ENCODE measurements around the gene PRICKLE3.
"Not testable (repeated sequence)": the region's sequence is repeated elsewhere in the genome, so short reads cannot be mapped to it uniquely, and the experiment has no call there.

Gene PRICKLE3

GRCh38 chrX:49178537-49178936 is 7.6 kb downstream of the PRICKLE3 start:
- Mint-ChIP-seq H3K27me3 (no peaks in the 10 kb centered on the region), H3K9me3 (no peaks in the 10 kb centered on the region), H3K36me3 (ENCODE audit: low read depth) (peaks cover 80% of the 10 kb centered on the region), H3K4me1 (ENCODE audit: low read depth) (peaks cover 16% of the 10 kb centered on the region), H3K4me3 (no peak overlapping the region), H3K27ac (no peak overlapping the region)
- DNase-seq, result no peak

GRCh38 chrX:49177873-49178480 is 8.2 kb downstream of the PRICKLE3 start:
- DNase-seq, result no peak
- Mint-ChIP-seq H3K9me3 (no peaks in the 10 kb centered on the region), H3K36me3 (ENCODE audit: low read depth) (peaks cover 81% of the 10 kb centered on the region), H3K4me1 (ENCODE audit: low read depth) (peaks cover 22% of the 10 kb centered on the region), H3K27me3 (no peaks in the 10 kb centered on the region), H3K4me3 (no peak overlapping the region), H3K27ac (peak overlapping the region; percentile 63)

- Mint-ChIP-seq H3K4me3 (no peak overlapping the region), H3K9me3 (no peaks in the 10 kb centered on the region), H3K27ac (peak overlapping the region; percentile 63), H3K36me3 (ENCODE audit: low read depth) (peaks cover 82% of the 10 kb centered on the region), H3K4me1 (ENCODE audit: low read depth) (peaks cover 25% of the 10 kb centered on the region), H3K27me3 (no peaks in the 10 kb centered on the region)
- DNase-seq, result no peak
Measured at GRCh38 chrX:49177338-49177833, 8.8 kb downstream of the PRICKLE3 start.

GRCh38 chrX:49176421-49177326 is 9.5 kb downstream of the PRICKLE3 start:
- peaks cover 80% of the 10 kb centered on the region for H3K36me3 Mint-ChIP-seq (ENCODE audit: low read depth)
- H3K9me3 Mint-ChIP-seq, result no peaks in the 10 kb centered on the region
- H3K27me3 Mint-ChIP-seq, result no peaks in the 10 kb centered on the region
- H3K4me1 Mint-ChIP-seq (ENCODE audit: low read depth), result peaks cover 25% of the 10 kb centered on the region
- no peak overlapping the region for H3K4me3 Mint-ChIP-seq
- H3K27ac Mint-ChIP-seq, result peak overlapping the region; percentile 54
- DNase-seq, result no peak

GRCh38 chrX:49175435-49176274 is 10.5 kb downstream of the PRICKLE3 start:
- peaks cover 76% of the 10 kb centered on the region for H3K36me3 Mint-ChIP-seq (ENCODE audit: low read depth)
- H3K4me1 Mint-ChIP-seq (ENCODE audit: low read depth), result peaks cover 29% of the 10 kb centered on the region
- H3K27me3 Mint-ChIP-seq, result no peaks in the 10 kb centered on the region

GRCh38 chrX:49174723-49175122 is 11.4 kb downstream of the PRICKLE3 start:
- no peak overlapping the region for H3K4me3 Mint-ChIP-seq
- DNase-seq, result no peak
- H3K36me3 Mint-ChIP-seq (ENCODE audit: low read depth), result peaks cover 70% of the 10 kb centered on the region
- H3K9me3 Mint-ChIP-seq, result no peaks in the 10 kb centered on the region
- no peak overlapping the region for H3K27ac Mint-ChIP-seq
- peaks cover 29% of the 10 kb centered on the region for H3K4me1 Mint-ChIP-seq (ENCODE audit: low read depth)
- no peaks in the 10 kb centered on the region for H3K27me3 Mint-ChIP-seq

More at GRCh38 chrX:49175435-49176274, 10.5 kb downstream of the PRICKLE3 start:
- Mint-ChIP-seq H3K27ac (peak overlapping the region; percentile 49), H3K4me3 (no peak overlapping the region), H3K9me3 (no peaks in the 10 kb centered on the region)
- no peak for DNase-seq

- DNase-seq, H3K9me3 Mint-ChIP-seq, H3K27me3 Mint-ChIP-seq: not testable (repeated sequence)
- H3K27ac Mint-ChIP-seq, result peak overlapping the region; percentile 85
- peaks cover 34% of the 10 kb centered on the region for H3K4me1 Mint-ChIP-seq (ENCODE audit: low read depth)
- peak overlapping the region; percentile 88 for H3K4me3 Mint-ChIP-seq
- peaks cover 60% of the 10 kb centered on the region for H3K36me3 Mint-ChIP-seq (ENCODE audit: low read depth)
Measured at GRCh38 chrX:49173544-49173943, 12.6 kb downstream of the PRICKLE3 start.

GRCh38 chrX:49172280-49172780 is 13.8 kb downstream of the PRICKLE3 start:
- Mint-ChIP-seq H3K27me3 (no peaks in the 10 kb centered on the region), H3K36me3 (ENCODE audit: low read depth) (peaks cover 49% of the 10 kb centered on the region), H3K9me3 (no peaks in the 10 kb centered on the region), H3K27ac (peak overlapping the region; percentile 94), H3K4me1 (ENCODE audit: low read depth) (peaks cover 41% of the 10 kb centered on the region), H3K4me3 (peak overlapping the region; percentile 88)
- peak; percentile 81 for DNase-seq

- H3K36me3 Mint-ChIP-seq (ENCODE audit: low read depth), result peaks cover 47% of the 10 kb centered on the region
- no peaks in the 10 kb centered on the region for H3K27me3 Mint-ChIP-seq
- peak; percentile 81 for DNase-seq
- H3K4me1 Mint-ChIP-seq (ENCODE audit: low read depth), result peaks cover 45% of the 10 kb centered on the region
- no peaks in the 10 kb centered on the region for H3K9me3 Mint-ChIP-seq
- peak within 1 kb of the TSS; percentile 94 for H3K27ac Mint-ChIP-seq
- peak within 1 kb of the TSS; percentile 88 for H3K4me3 Mint-ChIP-seq
Measured at GRCh38 chrX:49171752-49172279, 14.4 kb downstream of the PRICKLE3 start, which contains the start of gene PLP2. TSS of gene PLP2 (plus strand) at chrX:49171898. CDS start at chrX:49172001, 103 bp downstream.

- H3K27ac Mint-ChIP-seq, result peak overlapping the region; percentile 89
- no peaks in the 10 kb centered on the region for H3K9me3 Mint-ChIP-seq
- no peaks in the 10 kb centered on the region for H3K27me3 Mint-ChIP-seq
- peak overlapping the region; percentile 77 for H3K4me3 Mint-ChIP-seq
- peaks cover 7% of the 10 kb centered on the region for H3K36me3 Mint-ChIP-seq (ENCODE audit: low read depth)
- peaks cover 44% of the 10 kb centered on the region for H3K4me1 Mint-ChIP-seq (ENCODE audit: low read depth)
- no peak for DNase-seq
Measured at GRCh38 chrX:49167740-49168108, 18.4 kb downstream of the PRICKLE3 start.

GRCh38 chrX:49166914-49167739 is 19.0 kb downstream of the PRICKLE3 start:
- peaks cover 41% of the 10 kb centered on the region for H3K4me1 Mint-ChIP-seq (ENCODE audit: low read depth)
- H3K36me3 Mint-ChIP-seq (ENCODE audit: low read depth), result peaks cover 3% of the 10 kb centered on the region
- no peaks in the 10 kb centered on the region for H3K27me3 Mint-ChIP-seq
- H3K4me3 Mint-ChIP-seq, result peak overlapping the region; percentile 77
- DNase-seq, result peak; percentile 76
- H3K27ac Mint-ChIP-seq, result peak overlapping the region; percentile 89
- no peaks in the 10 kb centered on the region for H3K9me3 Mint-ChIP-seq

- Mint-ChIP-seq H3K4me1 (ENCODE audit: low read depth) (peaks cover 37% of the 10 kb centered on the region), H3K27me3 (no peaks in the 10 kb centered on the region), H3K4me3 (peak overlapping the region; percentile 77), H3K36me3 (ENCODE audit: low read depth) (no peaks in the 10 kb centered on the region), H3K9me3 (no peaks in the 10 kb centered on the region), H3K27ac (peak overlapping the region; percentile 89)
- peak; percentile 77 for DNase-seq
Measured at GRCh38 chrX:49165901-49166881, 20.0 kb downstream of the PRICKLE3 start.
